HL-60 (cell line): ENCODE measurements around the gene CTXN1.

Experiments
- POLR2AphosphoS5 ChIP-seq: IDR thresholded peaks from 2 replicates; pipeline ENCODE4 v1.6.1; 2012; ENCODE audit warnings: low read depth
- REST ChIP-seq: IDR thresholded peaks from 2 replicates; pipeline ENCODE4 v1.6.1; 2012; ENCODE audit warnings: low read depth; ENCODE audit not compliant: insufficient replicate concordance

DNA sequence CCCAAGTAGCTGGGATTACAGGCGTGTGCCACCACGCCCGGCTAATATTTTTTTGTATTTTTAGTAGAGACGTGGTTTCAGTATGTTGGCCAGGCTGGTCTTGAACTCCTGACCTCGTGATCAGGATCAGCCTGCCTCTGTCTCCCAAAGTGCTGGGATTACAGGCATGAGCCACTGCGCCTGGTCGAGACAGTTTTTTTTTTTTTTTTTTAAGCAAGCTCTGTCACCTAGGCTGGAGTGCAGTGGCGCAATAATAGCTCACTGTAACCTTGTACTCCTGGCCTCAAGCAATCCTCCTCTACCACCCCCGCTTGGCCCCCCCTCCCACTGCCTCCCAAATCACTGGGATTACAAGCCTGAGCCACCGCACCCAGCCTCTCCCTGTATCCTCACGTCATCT is 28.6 kb downstream of the CTXN1 start:
- no peak for TF ChIP-seq POLR2AphosphoS5
- no peak for TF ChIP-seq REST
